B cell (primary cell): ENCODE measurements around the gene SLC10A6. TPM values are rescaled to one million over a fixed set of nuclear protein-coding genes. Genes with fewer than 3 reads are reported as not detected.
A peak's percentile ranks its signal among the peaks of the same experiment; 100 is the strongest.

Source experiments
- ATAC-seq: fragments of 200-7000 bp; cut with Tn5 transposase; one replicate; pipeline ENCODE4 v1.10.0; 2021; ENCODE audit warnings: low read depth, mild to moderate bottlenecking, moderate number of reproducible peaks, moderate library complexity
- CTCF ChIA-PET: fragments of 350-600 bp; sonication (Branson Sonifier 250); formaldehyde crosslinking; loops from one replicate; lab custom pipeline; 2021; ENCODE audit warnings: antibody characterized with exemption, inconsistent platforms; lab: Charles Lee
- POLR2A ChIA-PET: fragments of 350-600 bp; sonication (Branson Sonifier 250); formaldehyde crosslinking; loops from one replicate; lab custom pipeline; 2021; ENCODE audit warnings: antibody characterized with exemption; lab: Charles Lee
- DNase-seq: peaks from one replicate; pipeline ENCODE4 v3.0.0; 2013
- H2AFZ ChIP-seq: 2 replicates; pipeline ENCODE4 v1.6.1; 2012; ENCODE audit warnings: mild to moderate bottlenecking, low read depth, low read length; ENCODE audit not compliant: insufficient read depth, poor library complexity, severe bottlenecking
- H3K27ac ChIP-seq, 2 donors: 1 replicate in 1 of 2; 2 replicates in 1 of 2; pipeline ENCODE4 v1.5.1; 2012 to 2013; ENCODE audit warnings: low read length in 2 of 2, mild to moderate bottlenecking in 2 of 2, moderate library complexity in 1 of 2
- H3K27me3 ChIP-seq, 4 experiments: fragments of 200-600 bp in 1 of 4; sonication (generic) in 1 of 4; replicated peaks in 1 of 4; 1 replicate in 2 of 4; 2 replicates in 2 of 4; pipeline versions ENCODE4 v1.6.1 to v1.7.0; 2013 to 2016; ENCODE audit warnings: low read length in 3 of 4, mild to moderate bottlenecking in 2 of 4, mixed read lengths in 1 of 4, moderate library complexity in 1 of 4; ENCODE audit not compliant: insufficient read depth in 4 of 4, control insufficient read depth in 3 of 4; ENCODE audit errors: control extremely low read depth in 1 of 4
- H3K36me3 ChIP-seq, 2 experiments: replicated peaks in 1 of 2; 1 replicate in 1 of 2; 2 replicates in 1 of 2; pipeline versions ENCODE4 v1.6.1 to v1.7.1; 2013; ENCODE audit warnings: low read length in 1 of 2; ENCODE audit not compliant: insufficient read depth in 2 of 2, control insufficient read depth in 1 of 2; ENCODE audit errors: control extremely low read depth in 1 of 2, extremely low read depth in 1 of 2
- H3K4me1 ChIP-seq, 2 donors: fragments of 200-600 bp in 1 of 2; sonication (generic) in 1 of 2; 1 replicate in 1 of 2; 2 replicates in 1 of 2; pipeline versions ENCODE4 v1.5.1 to v1.6.1; 2013 to 2017; ENCODE audit warnings: low read length in 2 of 2; ENCODE audit not compliant: control insufficient read depth in 2 of 2, insufficient read depth in 2 of 2
- H3K4me2 ChIP-seq: replicated peaks from 2 replicates; pipeline ENCODE3; 2012; ENCODE audit warnings: mild to moderate bottlenecking, low read depth, low read length; ENCODE audit not compliant: poor library complexity, severe bottlenecking
- H3K4me3 ChIP-seq, 5 experiments: fragments of 200-600 bp in 1 of 5; sonication (generic) in 1 of 5; 1 replicate in 3 of 5; 2 replicates in 2 of 5; pipeline versions ENCODE4 v1.5.1 to v1.7.0; 2011 to 2016; ENCODE audit warnings: low read length in 4 of 5, mild to moderate bottlenecking in 4 of 5, low read depth in 2 of 5, control low read depth in 1 of 5, moderate library complexity in 1 of 5; ENCODE audit not compliant: insufficient read depth in 1 of 5; ENCODE audit errors: control extremely low read depth in 1 of 5, extremely low read depth in 1 of 5
- H3K79me2 ChIP-seq: fragments of 200-600 bp; sonication (generic); one replicate; pipeline ENCODE4 v1.6.0; 2016; ENCODE audit warnings: low read length; ENCODE audit not compliant: control insufficient read depth, insufficient read depth
- H3K9ac ChIP-seq: fragments of 200-600 bp; sonication (generic); 2 replicates; pipeline ENCODE4 v1.6.1; 2017; ENCODE audit warnings: mild to moderate bottlenecking, low read length, moderate library complexity
- H3K9me3 ChIP-seq, 3 donors: one replicate each; pipeline versions ENCODE4 v1.6.1 to v1.7.1; 2013; ENCODE audit warnings: low read length in 2 of 3; ENCODE audit not compliant: control insufficient read depth in 2 of 3, insufficient read depth in 1 of 3; ENCODE audit errors: control extremely low read depth in 1 of 3
- H4K20me1 ChIP-seq: 2 replicates; pipeline ENCODE4 v1.6.0; 2012; ENCODE audit warnings: mild to moderate bottlenecking, low read length; ENCODE audit not compliant: insufficient read depth, control insufficient read depth, poor library complexity, severe bottlenecking
- H3K27ac Mint-ChIP-seq: one replicate; pipeline ENCODE4 v1.8.0; 2021; ENCODE audit warnings: mixed read lengths
- H3K27me3 Mint-ChIP-seq: one replicate; pipeline ENCODE4 v1.8.0; 2021; ENCODE audit warnings: mixed read lengths
- H3K4me1 Mint-ChIP-seq: one replicate; pipeline ENCODE4 v1.8.0; 2021; ENCODE audit warnings: mixed read lengths
- H3K4me3 Mint-ChIP-seq: one replicate; pipeline ENCODE4 v1.8.0; 2021; ENCODE audit warnings: mixed read lengths
- H3K9me3 Mint-ChIP-seq: one replicate; pipeline ENCODE4 v1.8.0; 2022; ENCODE audit warnings: mixed read lengths; ENCODE audit not compliant: insufficient read depth
- CTCF ChIP-seq: fragments of 200-600 bp; IDR thresholded peaks from one replicate; pipeline ENCODE4 v1.8.0; 2022; ENCODE audit warnings: antibody characterized with exemption, mild to moderate bottlenecking
- EZH2 ChIP-seq: IDR thresholded peaks from 2 replicates; pipeline ENCODE4 v1.6.1; 2012; ENCODE audit warnings: borderline replicate concordance, low read depth, mild to moderate bottlenecking, moderate library complexity, low read length; ENCODE audit not compliant: insufficient read depth, poor library complexity, severe bottlenecking
- WGBS: methylation state at CpG from one replicate; pipeline ENCODE4 v1.1.5; 2013; ENCODE audit warnings: missing lambda C conversion rate; ENCODE audit not compliant: insufficient coverage; 5-methylcytosine and 5-hydroxymethylcytosine counted together
- intact Hi-C: fragments of 100-400 bp; cut with micrococcal nuclease; formaldehyde crosslinking; loops from one replicate; pipeline ENCODE4 v1.10.0; 2022
- polyA plus RNA-seq: library from polyadenylated mRNA; depleted of rRNA; stranded (reverse); fragments of >200 nt; gene quantifications from 2 replicates; pipeline ENCODE4 v1.2.3, GENCODE V29; 2012
- total RNA-seq, 2 donors: library from RNA; stranded (reverse); fragments of 120-200 nt in 1 of 2; gene quantifications; 1 replicate in 1 of 2; 2 replicates in 1 of 2; pipeline versions ENCODE4 v1.2.3 to v1.2.4, GENCODE V29; 2013 to 2022

Gene SLC10A6
- total and polyA plus RNA-seq, 2 donors (not counting 1 experiment from before 2014, with no cell fraction given), result not detected

GRCh38 chr4:86872135-86872534 is 23.0 kb upstream of the SLC10A6 start:
- Mint-ChIP-seq H3K27me3 (no peaks in the 10 kb centered on the region), H3K4me3 (no peak overlapping the region), H3K9me3 (no peaks in the 10 kb centered on the region), H3K27ac (no peak overlapping the region), H3K4me1 (peaks cover 6% of the 10 kb centered on the region)
- intact Hi-C loops, result no loop called here
- no peaks in the 10 kb centered on the region for H3K79me2 ChIP-seq
- WGBS, result 96% methylated on average over 3 of the region's 4 CpGs
- no peak overlapping the region for H3K4me2 ChIP-seq
- H3K27me3 ChIP-seq, result no peaks in the 10 kb centered on the region
- TF ChIP-seq CTCF (no peak), EZH2 (no peak)
- no peaks in the 10 kb centered on the region for H4K20me1 ChIP-seq
- CTCF ChIA-PET, result no interaction called here
- no peak for ATAC-seq
- no peak for DNase-seq
- no peaks in the 10 kb centered on the region for H3K9me3 ChIP-seq
- no peaks in the 10 kb centered on the region for H3K36me3 ChIP-seq
- POLR2A ChIA-PET, result no interaction called here
- H3K9ac ChIP-seq, result no peak overlapping the region
- peaks cover 4 to 10% of the 10 kb centered on the region in 2 donors for H3K4me1 ChIP-seq
- no peak overlapping the region for H3K4me3 ChIP-seq
- H3K27ac ChIP-seq, result no peak overlapping the region
- H2AFZ ChIP-seq, result no peak overlapping the region

GRCh38 chr4:86870442-86871069 is 21.4 kb upstream of the SLC10A6 start:
- POLR2A ChIA-PET, result no interaction called here

More at GRCh38 chr4:86870442-86871069, 21.4 kb upstream of the SLC10A6 start:
- Histone ChIP-seq H3K36me3 (no peaks in the 10 kb centered on the region), H3K4me2 (peak overlapping the region; percentile 57), H3K4me1 (peaks cover 4 to 10% of the 10 kb centered on the region in 2 donors), H3K27ac (no peak overlapping the region), H4K20me1 (no peaks in the 10 kb centered on the region), H3K27me3 (no peaks in the 10 kb centered on the region), H2AFZ (peak overlapping the region; percentile 66), H3K9me3 (no peaks in the 10 kb centered on the region), H3K4me3 (no peak overlapping the region), H3K9ac (peak overlapping the region; percentile 41), H3K79me2 (no peaks in the 10 kb centered on the region)
- TF ChIP-seq CTCF, result no peak
- no peak for TF ChIP-seq EZH2
- 6% methylated on average over 6 of the region's 9 CpGs for WGBS
- CTCF ChIA-PET, result no interaction called here
- Mint-ChIP-seq H3K27ac (no peak overlapping the region), H3K27me3 (no peaks in the 10 kb centered on the region), H3K4me3 (peak overlapping the region; percentile 67), H3K9me3 (no peaks in the 10 kb centered on the region), H3K4me1 (peaks cover 6% of the 10 kb centered on the region)
- intact Hi-C loops, result no loop called here
- DNase-seq (peak; percentile 12), ATAC-seq (no peak)
